ENCODE data around the gene RNF19B.

DNA sequence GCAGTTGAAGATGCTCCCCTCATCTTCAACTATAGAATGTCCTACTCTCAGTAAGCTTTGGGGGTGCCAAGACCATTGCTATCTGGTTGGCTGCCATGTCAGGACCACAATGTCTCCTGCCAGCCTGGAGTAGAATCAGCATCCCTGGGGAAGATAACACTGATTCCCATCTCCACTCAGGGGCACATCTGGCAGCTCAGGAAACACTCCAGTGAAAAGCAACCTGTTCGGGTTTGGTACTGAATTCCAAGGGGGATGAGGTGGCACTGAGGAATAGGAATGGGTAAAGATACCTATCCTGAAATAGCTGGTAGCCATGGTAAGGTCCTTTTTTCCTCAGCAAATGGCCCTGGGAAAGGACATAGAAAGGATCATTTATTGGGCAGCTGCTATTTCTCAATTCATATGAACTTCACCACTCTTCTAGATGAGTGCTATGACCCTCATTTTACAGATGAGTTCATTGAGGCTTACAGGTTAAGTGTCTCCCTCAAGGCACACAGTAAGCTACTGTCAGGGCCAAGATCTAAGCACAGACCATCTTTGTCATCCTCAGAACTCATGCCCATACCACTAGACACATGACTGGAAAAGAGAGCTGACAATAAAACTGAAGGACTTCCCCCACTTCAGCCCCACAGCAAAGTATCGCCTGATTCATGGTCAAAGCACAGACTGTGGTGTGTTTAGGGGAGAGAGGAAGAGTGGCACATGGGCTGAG lies 40.7 kb upstream of the RNF19B start:
- TF ChIP-seq, protein P1, sequence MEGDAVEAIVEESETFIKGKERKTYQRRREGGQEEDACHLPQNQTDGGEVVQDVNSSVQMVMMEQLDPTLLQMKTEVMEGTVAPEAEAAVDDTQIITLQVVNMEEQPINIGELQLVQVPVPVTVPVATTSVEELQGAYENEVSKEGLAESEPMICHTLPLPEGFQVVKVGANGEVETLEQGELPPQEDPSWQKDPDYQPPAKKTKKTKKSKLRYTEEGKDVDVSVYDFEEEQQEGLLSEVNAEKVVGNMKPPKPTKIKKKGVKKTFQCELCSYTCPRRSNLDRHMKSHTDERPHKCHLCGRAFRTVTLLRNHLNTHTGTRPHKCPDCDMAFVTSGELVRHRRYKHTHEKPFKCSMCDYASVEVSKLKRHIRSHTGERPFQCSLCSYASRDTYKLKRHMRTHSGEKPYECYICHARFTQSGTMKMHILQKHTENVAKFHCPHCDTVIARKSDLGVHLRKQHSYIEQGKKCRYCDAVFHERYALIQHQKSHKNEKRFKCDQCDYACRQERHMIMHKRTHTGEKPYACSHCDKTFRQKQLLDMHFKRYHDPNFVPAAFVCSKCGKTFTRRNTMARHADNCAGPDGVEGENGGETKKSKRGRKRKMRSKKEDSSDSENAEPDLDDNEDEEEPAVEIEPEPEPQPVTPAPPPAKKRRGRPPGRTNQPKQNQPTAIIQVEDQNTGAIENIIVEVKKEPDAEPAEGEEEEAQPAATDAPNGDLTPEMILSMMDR (IDR thresholded peaks at IDR 0.05; ENCODE audit: borderline replicate concordance, extremely low read depth, low read length, poor library complexity, severe bottlenecking) = no peak
- TF ChIP-seq EZH2 (IDR thresholded peaks at IDR 0.05; ENCODE audit: borderline replicate concordance, low read depth, low read length, severe bottlenecking) = no peak
